ENCODE data around the gene TSPAN11.

GRCh38 chr12:30923057-30923456 is 3.5 kb upstream of the TSPAN11 start:
- no peak for TF ChIP-seq POLR2A (IDR thresholded peaks at IDR 0.05)
- no peak for TF ChIP-seq CTCF (IDR thresholded peaks at IDR 0.05 in 8 of 11, conservative IDR thresholded peaks at IDR 0.05 in 3 of 11)

Data from spleen (tissue), 7 donors.